MM.1S (cell line): ENCODE data around the gene L3MBTL4.

Experiments used
- CTCF ChIP-seq: fragments of 300-600 bp; sonication (generic); IDR thresholded peaks from 2 replicates; pipeline ENCODE4 v1.5.1; 2016; ENCODE audit warnings: antibody characterized with exemption, low read length, mixed read lengths
- EZH2 ChIP-seq: fragments of 300-600 bp; sonication (generic); optimal IDR thresholded peaks from 2 replicates; pipeline ENCODE3; 2017; ENCODE audit warnings: low read depth, mild to moderate bottlenecking, antibody characterized with exemption, low read length, mixed read lengths

DNA sequence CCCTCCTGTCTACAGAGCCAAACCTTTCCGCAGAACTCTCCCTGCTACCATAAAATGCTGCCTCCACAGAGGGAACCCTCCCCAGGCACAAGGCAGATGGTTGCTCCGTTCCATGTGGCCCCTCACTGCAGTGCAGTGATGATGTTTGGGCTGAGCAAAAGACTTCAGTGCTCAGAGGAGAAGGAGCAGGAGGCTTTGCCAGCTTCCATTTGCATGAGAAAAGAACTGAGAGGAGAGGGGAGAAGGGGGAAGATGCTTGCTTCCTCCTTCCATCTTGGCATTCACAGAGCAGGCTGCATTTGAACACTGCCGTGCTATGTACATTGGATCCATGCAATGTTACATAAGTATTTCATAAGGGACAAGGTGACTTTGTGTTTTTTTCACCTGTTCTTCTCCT, 472.8 kb downstream of the L3MBTL4 start:
- no peak for TF ChIP-seq CTCF
- no peak for TF ChIP-seq EZH2
